ENCODE results near the gene RNASEL. TPM values are rescaled to one million over a fixed set of nuclear protein-coding genes. Genes with fewer than 3 reads are reported as not detected.

Gene RNASEL
- total and polyA plus RNA-seq, 11 donors = 1.4 to 6.3 (median 2.7) TPM

- intact Hi-C loops (cut with DNase I) = no loop called here
- TF ChIP-seq CTCF (IDR thresholded peaks at IDR 0.05) (no peak), POLR2A (IDR thresholded peaks at IDR 0.05) (no peak)
- Histone ChIP-seq H3K36me3 (no peaks in the 10 kb centered on the region), H3K4me1 (peaks cover 0 to 42% (median 17%) of the 10 kb centered on the region in 12 donors), H3K9me3 (no peaks in the 10 kb centered on the region), H3K27me3 (no peaks in the 10 kb centered on the region), H3K4me3 (no peak overlapping the region), H3K27ac (no peak overlapping the region)
- no peak for DNase-seq
- 40 to 47% (median 42%) methylated on average over 2 of the region's 2 CpGs for WGBS, 4 donors
- ATAC-seq = no peak
Measured at GRCh38 chr1:182629080-182629479, 40.0 kb upstream of the RNASEL start.

DNA sequence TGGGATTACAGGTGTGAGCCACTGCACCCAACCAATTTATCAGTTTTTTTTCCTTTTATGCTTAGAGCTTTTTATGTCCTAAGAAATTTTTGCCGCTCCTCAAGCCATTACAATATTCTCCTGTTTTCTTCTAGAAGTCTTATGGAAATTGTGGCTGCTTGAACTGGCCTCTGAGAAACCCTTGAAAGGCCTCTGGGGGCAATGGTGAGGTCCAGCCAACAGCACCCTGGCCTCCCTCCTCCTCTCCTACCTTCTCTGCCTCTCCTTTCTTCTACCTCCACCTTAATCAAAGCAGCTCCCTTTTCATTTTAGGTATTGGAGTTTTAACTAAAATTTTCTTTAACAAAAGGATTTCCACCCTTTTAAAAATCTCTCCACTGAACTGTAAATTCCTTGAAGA lies 39.6 kb upstream of the RNASEL start:
- TF ChIP-seq CTCF (IDR thresholded peaks at IDR 0.05) = no peak
- TF ChIP-seq POLR2A (IDR thresholded peaks at IDR 0.05) = no peak
- DNase-seq (no peak), ATAC-seq (no peak)
- intact Hi-C loops (cut with DNase I) = no loop called here
- Histone ChIP-seq H3K36me3 (no peaks in the 10 kb centered on the region), H3K4me3 (no peak overlapping the region), H3K27me3 (no peaks in the 10 kb centered on the region), H3K9me3 (no peaks in the 10 kb centered on the region), H3K4me1 (peaks cover 0 to 44% (median 19%) of the 10 kb centered on the region in 12 donors), H3K27ac (no peak overlapping the region)
- WGBS, 4 donors = 39 to 100% (median 97%) methylated on average over 1 of the region's 1 CpG

DNA sequence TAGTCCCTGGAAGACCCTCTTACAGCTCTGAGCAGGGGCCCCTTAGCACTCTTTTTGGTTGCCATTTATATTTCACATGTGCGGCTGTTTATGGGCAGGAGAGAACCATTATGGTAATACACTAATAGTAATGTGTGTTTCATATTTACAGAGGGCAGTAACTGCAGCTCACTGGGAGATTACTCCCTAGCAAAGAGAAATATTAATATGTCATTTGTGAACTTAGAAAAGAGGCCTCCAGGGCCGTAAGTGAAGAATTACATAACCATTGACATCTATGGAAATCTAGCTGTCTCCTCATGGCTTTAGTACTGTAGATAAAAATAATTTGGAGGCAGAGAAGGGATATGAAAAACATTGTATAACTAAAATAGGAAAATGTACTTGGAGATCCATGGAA lies 38.6 kb upstream of the RNASEL start:
- Histone ChIP-seq H3K27me3 (no peaks in the 10 kb centered on the region), H3K27ac (no peak overlapping the region), H3K4me3 (no peak overlapping the region), H3K9me3 (no peaks in the 10 kb centered on the region), H3K36me3 (no peaks in the 10 kb centered on the region), H3K4me1 (peaks cover 0 to 55% (median 27%) of the 10 kb centered on the region in 12 donors)
- WGBS, 4 donors = 84 to 89% (median 88%) methylated on average over 2 of the region's 2 CpGs
- ATAC-seq = no peak
- intact Hi-C loops (cut with DNase I) = no loop called here
- TF ChIP-seq POLR2A (IDR thresholded peaks at IDR 0.05) (no peak), CTCF (IDR thresholded peaks at IDR 0.05) (no peak)
- no peak for DNase-seq

DNA sequence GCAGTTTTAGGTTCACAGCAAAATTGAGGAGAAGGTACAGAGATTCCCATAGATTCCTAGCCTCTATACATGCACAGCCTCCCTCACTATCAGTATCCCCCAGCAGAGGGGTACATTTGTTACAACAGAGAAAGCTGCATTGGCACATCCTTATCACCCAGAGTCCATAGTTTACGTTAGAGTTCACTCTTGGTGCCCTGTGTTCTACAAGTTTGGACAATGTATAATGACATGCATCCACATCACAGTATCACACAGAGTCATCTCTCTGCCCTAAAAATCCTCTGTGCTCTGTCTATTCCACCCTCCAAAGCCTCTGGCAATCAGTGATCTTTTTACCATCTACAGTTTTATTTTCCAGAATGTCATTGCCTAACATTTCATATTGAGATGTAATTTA lies 37.5 kb upstream of the RNASEL start:
- intact Hi-C loops (cut with DNase I) = no loop called here
- no peaks in the 10 kb centered on the region for H3K36me3 ChIP-seq
- peaks cover 0 to 53% (median 29%) of the 10 kb centered on the region in 12 donors for H3K4me1 ChIP-seq
- ATAC-seq (no peak), DNase-seq (no peak)
- H3K27me3 ChIP-seq = no peaks in the 10 kb centered on the region
- no peak overlapping the region for H3K4me3 ChIP-seq
- no peaks in the 10 kb centered on the region for H3K9me3 ChIP-seq
- H3K27ac ChIP-seq = no peak overlapping the region
- no peak for TF ChIP-seq CTCF (IDR thresholded peaks at IDR 0.05)
- no peak for TF ChIP-seq POLR2A (IDR thresholded peaks at IDR 0.05)
- 55 to 91% (median 64%) methylated on average over 1 of the region's 1 CpG for WGBS, 4 donors
